ENCODE results near the gene EPOP. TPM values are rescaled to one million over a fixed set of nuclear protein-coding genes. Genes with fewer than 3 reads are reported as not detected.
A peak's percentile ranks its signal among the peaks of the same experiment; 100 is the strongest.

The EPOP gene
- total RNA-seq, 1 donor: 2.2 TPM

DNA sequence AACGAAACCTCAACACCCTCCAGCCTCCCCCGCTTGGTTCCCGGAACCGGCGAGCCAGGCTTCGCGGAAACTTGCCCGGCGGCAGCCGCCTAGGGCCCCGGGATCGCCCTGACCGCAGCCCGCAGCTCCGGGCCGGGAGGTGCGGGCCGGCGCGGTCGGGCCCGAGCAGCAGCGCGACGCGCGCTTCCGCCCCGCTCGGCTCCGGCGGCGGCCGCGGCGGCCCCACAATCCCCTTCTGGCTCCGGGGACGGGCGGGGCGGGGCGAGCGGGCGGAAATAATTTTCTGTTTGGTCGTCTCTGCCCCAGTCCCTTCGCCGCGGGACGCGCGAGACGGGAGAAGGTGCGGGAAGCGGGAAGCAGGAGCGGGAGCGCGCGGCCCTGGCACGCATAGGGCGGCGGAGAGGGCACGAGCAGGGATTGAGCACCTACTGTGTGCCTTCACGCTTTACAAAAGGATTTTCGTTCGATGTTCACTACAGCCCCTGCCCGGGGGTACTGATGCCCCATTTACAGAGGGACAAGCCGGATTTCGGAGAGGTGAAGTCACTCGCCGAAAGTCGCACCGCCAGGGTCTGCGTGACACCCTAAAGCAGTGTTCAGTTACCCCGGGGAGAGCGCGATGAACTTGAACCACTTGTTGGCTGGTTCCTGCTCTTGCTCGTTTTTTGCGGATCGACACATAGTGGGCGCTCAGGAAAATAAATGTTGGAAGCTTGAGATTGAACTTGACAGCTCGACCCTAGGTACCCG, 27.6 kb upstream of the EPOP start:
- peak overlapping the region; percentile 83 for H3K27ac ChIP-seq (ENCODE audit: low read depth, low read length)
- peaks cover 14% of the 10 kb centered on the region for H4K20me1 ChIP-seq (ENCODE audit: insufficient read depth, low read length)
- no peaks in the 10 kb centered on the region for H3K27me3 ChIP-seq (ENCODE audit: insufficient read depth, low read length)
- H3K9me3 ChIP-seq (ENCODE audit: low read depth, low read length): no peaks in the 10 kb centered on the region
- peak overlapping the region; percentile 98 for H3K4me2 ChIP-seq (ENCODE audit: insufficient read depth, low read length)
- H2AFZ ChIP-seq (ENCODE audit: low read length): peak overlapping the region; percentile 82
- H3K36me3 ChIP-seq (ENCODE audit: insufficient read depth, low read length): no peaks in the 10 kb centered on the region
- H3K4me3 ChIP-seq (ENCODE audit: insufficient read depth, low read length): peak overlapping the region; percentile 91
- peaks cover 24% of the 10 kb centered on the region for H3K79me2 ChIP-seq (ENCODE audit: insufficient read depth, low read length)
- H3K4me1 ChIP-seq (ENCODE audit: insufficient read depth, low read length): peaks cover 44% of the 10 kb centered on the region
- peak; percentile 99 for DNase-seq (ENCODE audit: insufficient read length, low spot score, missing footprints)
- TF ChIP-seq, protein P1, sequence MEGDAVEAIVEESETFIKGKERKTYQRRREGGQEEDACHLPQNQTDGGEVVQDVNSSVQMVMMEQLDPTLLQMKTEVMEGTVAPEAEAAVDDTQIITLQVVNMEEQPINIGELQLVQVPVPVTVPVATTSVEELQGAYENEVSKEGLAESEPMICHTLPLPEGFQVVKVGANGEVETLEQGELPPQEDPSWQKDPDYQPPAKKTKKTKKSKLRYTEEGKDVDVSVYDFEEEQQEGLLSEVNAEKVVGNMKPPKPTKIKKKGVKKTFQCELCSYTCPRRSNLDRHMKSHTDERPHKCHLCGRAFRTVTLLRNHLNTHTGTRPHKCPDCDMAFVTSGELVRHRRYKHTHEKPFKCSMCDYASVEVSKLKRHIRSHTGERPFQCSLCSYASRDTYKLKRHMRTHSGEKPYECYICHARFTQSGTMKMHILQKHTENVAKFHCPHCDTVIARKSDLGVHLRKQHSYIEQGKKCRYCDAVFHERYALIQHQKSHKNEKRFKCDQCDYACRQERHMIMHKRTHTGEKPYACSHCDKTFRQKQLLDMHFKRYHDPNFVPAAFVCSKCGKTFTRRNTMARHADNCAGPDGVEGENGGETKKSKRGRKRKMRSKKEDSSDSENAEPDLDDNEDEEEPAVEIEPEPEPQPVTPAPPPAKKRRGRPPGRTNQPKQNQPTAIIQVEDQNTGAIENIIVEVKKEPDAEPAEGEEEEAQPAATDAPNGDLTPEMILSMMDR (IDR thresholded peaks at IDR 0.05; ENCODE audit: extremely low read depth, low read depth, low read length): no peak

DNA sequence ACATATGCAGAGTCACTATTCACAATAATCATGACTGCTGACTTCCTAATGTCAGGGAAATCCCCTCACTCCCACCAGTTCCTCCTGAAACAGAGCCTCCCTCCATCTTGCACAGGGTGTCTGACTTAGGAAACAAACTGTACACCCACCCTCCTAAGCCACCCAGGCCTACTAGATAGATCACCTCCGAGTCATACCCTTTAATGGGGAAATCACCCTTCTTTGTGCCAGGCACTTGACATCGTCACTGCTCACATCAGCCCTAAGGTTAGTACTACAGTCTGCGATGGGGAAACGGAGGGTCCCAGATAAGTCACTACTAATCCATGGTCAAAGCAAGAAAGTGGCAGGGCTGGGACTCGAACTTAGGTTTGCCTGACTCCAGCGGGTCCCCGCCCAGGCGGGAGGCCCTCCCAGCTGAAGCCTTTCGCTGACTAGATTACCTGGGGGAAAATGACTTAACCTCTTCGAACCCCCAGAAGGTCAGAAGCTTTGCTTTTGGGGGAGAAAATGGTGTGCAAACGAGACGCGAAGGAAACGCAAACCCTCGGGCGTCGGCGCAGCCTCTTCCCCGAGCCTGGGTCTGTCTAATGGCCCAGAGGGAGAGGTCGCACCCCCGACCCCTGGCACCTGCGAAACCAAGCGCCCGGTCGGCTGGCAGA, 26.9 kb upstream of the EPOP start:
- H3K27ac ChIP-seq (ENCODE audit: low read depth, low read length): peak overlapping the region; percentile 46
- no peaks in the 10 kb centered on the region for H3K27me3 ChIP-seq (ENCODE audit: insufficient read depth, low read length)
- no peaks in the 10 kb centered on the region for H3K36me3 ChIP-seq (ENCODE audit: insufficient read depth, low read length)
- peak; percentile 89 for DNase-seq (ENCODE audit: insufficient read length, low spot score, missing footprints)
- TF ChIP-seq, protein P1 (IDR thresholded peaks at IDR 0.05; ENCODE audit: extremely low read depth, low read depth, low read length): no peak
- H3K79me2 ChIP-seq (ENCODE audit: insufficient read depth, low read length): peaks cover 17% of the 10 kb centered on the region
- peak overlapping the region; percentile 84 for H3K4me2 ChIP-seq (ENCODE audit: insufficient read depth, low read length)
- H4K20me1 ChIP-seq (ENCODE audit: insufficient read depth, low read length): peaks cover 6% of the 10 kb centered on the region
- peak overlapping the region; percentile 74 for H2AFZ ChIP-seq (ENCODE audit: low read length)
- no peaks in the 10 kb centered on the region for H3K9me3 ChIP-seq (ENCODE audit: low read depth, low read length)
- peak overlapping the region; percentile 91 for H3K4me3 ChIP-seq (ENCODE audit: insufficient read depth, low read length)
- peaks cover 39% of the 10 kb centered on the region for H3K4me1 ChIP-seq (ENCODE audit: insufficient read depth, low read length)

DNA sequence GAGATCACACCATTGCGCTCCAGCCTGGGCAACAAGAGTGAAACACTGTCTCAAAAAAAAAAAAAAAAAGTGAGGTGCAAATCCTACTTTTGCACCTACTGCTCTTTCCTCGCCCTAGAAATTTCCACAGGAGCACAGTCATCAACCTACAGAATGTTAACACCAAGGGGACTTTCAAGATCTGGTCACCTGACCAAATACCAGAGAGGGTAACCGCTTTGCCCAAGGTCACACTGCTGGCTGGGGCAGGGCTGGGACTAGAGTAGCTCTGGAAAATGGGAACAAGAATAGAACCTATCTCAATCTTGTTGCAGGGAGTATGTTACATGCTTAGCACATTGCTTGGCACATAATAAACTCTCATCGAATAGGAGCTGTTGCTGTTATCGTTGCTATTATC, 24.0 kb upstream of the EPOP start:
- no peak overlapping the region for H3K27ac ChIP-seq (ENCODE audit: low read depth, low read length)
- peaks cover 31% of the 10 kb centered on the region for H3K4me1 ChIP-seq (ENCODE audit: insufficient read depth, low read length)
- TF ChIP-seq, protein P1 (IDR thresholded peaks at IDR 0.05; ENCODE audit: extremely low read depth, low read depth, low read length): no peak
- no peaks in the 10 kb centered on the region for H3K27me3 ChIP-seq (ENCODE audit: insufficient read depth, low read length)
- H2AFZ ChIP-seq (ENCODE audit: low read length): no peak overlapping the region
- no peak overlapping the region for H3K4me3 ChIP-seq (ENCODE audit: insufficient read depth, low read length)
- H3K9me3 ChIP-seq (ENCODE audit: low read depth, low read length): no peaks in the 10 kb centered on the region
- no peaks in the 10 kb centered on the region for H3K79me2 ChIP-seq (ENCODE audit: insufficient read depth, low read length)
- H4K20me1 ChIP-seq (ENCODE audit: insufficient read depth, low read length): no peaks in the 10 kb centered on the region
- no peak for DNase-seq (ENCODE audit: insufficient read length, low spot score, missing footprints)
- H3K36me3 ChIP-seq (ENCODE audit: insufficient read depth, low read length): no peaks in the 10 kb centered on the region
- H3K4me2 ChIP-seq (ENCODE audit: insufficient read depth, low read length): no peak overlapping the region
